Measurements from ENCODE around the gene BTF3L4. TPM values are rescaled to one million over a fixed set of nuclear protein-coding genes. Genes with fewer than 3 reads are reported as not detected.
A peak's percentile ranks its signal among the peaks of the same experiment; 100 is the strongest.
"Not testable (repeated sequence)": the region's sequence is repeated elsewhere in the genome, so short reads cannot be mapped to it uniquely, and the experiment has no call there.

BTF3L4 gene
- polyA plus RNA-seq, 2 of the 4 experiments (the other 2 are of a cell fraction) = 47.4 to 63.8 TPM

- TF ChIP-seq PBX3 (IDR thresholded peaks at IDR 0.05) (no peak), CHD2 (IDR thresholded peaks at IDR 0.05; ENCODE audit: low read length, partially characterized antibody) (no peak), ZFP36 (IDR thresholded peaks at IDR 0.05; ENCODE audit: borderline replicate concordance, partially characterized antibody) (no peak), TP53 (CRISPR knock-in tag; IDR thresholded peaks at IDR 0.05) (no peak), FOSB (CRISPR knock-in tag; IDR thresholded peaks at IDR 0.05) (no peak), BCL3 (IDR thresholded peaks at IDR 0.05) (no peak), CEBPB (IDR thresholded peaks at IDR 0.05) (no peak)
Measured at GRCh38 chr1:52028328-52028727, 27.8 kb upstream of the BTF3L4 start (continued).

- FAIRE-seq; POLR2A ChIA-PET; DNase-seq (ENCODE audit: low read depth in 1 of 2, low spot score in 1 of 2); H3K4me3 ChIP-seq; H3K9me3 ChIP-seq; ATAC-seq: not testable (repeated sequence)
- Histone ChIP-seq H3K27ac (peak overlapping the region; percentile 9 to 62; a peak in 2 of 6 replicates), H3K4me1 (peaks cover 37% of the 10 kb centered on the region), H3K4me2 (peak overlapping the region; percentile 39)
- CTCF ChIA-PET = interaction anchor here (0.6 to 1.4 kb wide), 2 partner anchors 132 to 141 kb away, joined by 4 to 6 read pairs; no protein-coding TSS in a partner anchor
- WGBS (ENCODE audit: missing lambda C conversion rate) = 23% methylated on average over 5 of the region's 5 CpGs
Measured at GRCh38 chr1:52028839-52029238, 27.3 kb upstream of the BTF3L4 start.

- H3K4me2 ChIP-seq = peak overlapping the region; percentile 99
- ATAC-seq (peak; percentile 38 to 52; a peak in 5 of 6 replicates), DNase-seq (ENCODE audit: low read depth in 1 of 2, low spot score in 1 of 2) (peak in 1 of 2 experiments; percentile 8), FAIRE-seq (no peak)
- H3K27ac ChIP-seq = peak overlapping the region; percentile 91 to 99
- H3K4me3 ChIP-seq = peak overlapping the region; percentile 95
- CTCF ChIA-PET = interaction anchor here (0.6 to 1.9 kb wide), 2 partner anchors 135 to 405 kb away, joined by 4 to 6 read pairs; no protein-coding TSS in a partner anchor
- POLR2A ChIA-PET = interaction anchor here (3.0 kb wide), 1 partner anchor 23 kb away, joined by 13 read pairs; the partner anchor contains the start of genes BTF3L4 and TXNDC12
- TF ChIP-seq NPAS2 (CRISPR knock-in tag; IDR thresholded peaks at IDR 0.05; ENCODE audit: borderline replicate concordance) (no peak), GATA3 (IDR thresholded peaks at IDR 0.05; ENCODE audit: borderline replicate concordance) (no peak)
- 24% methylated on average over 5 of the region's 5 CpGs for WGBS (ENCODE audit: missing lambda C conversion rate)
- no peaks in the 10 kb centered on the region for H3K9me3 ChIP-seq
- H3K4me1 ChIP-seq = peaks cover 42% of the 10 kb centered on the region
Measured at GRCh38 chr1:52032124-52032784, 23.8 kb upstream of the BTF3L4 start.

- CTCF ChIA-PET = interaction anchor here (1.9 kb wide), 1 partner anchor 136 kb away, joined by 6 read pairs; no protein-coding TSS in a partner anchor
- DNase-seq (ENCODE audit: low read depth in 1 of 2, low spot score in 1 of 2) (peak; percentile 15 to 32), FAIRE-seq (no peak), ATAC-seq (peak; percentile 60 to 69)
- Histone ChIP-seq H3K9me3 (no peaks in the 10 kb centered on the region), H3K4me3 (peak overlapping the region; percentile 95), H3K4me2 (peak overlapping the region; percentile 99), H3K27ac (peak overlapping the region; percentile 91 to 99), H3K4me1 (peaks cover 46% of the 10 kb centered on the region)
- TF ChIP-seq ELK1 (IDR thresholded peaks at IDR 0.05; ENCODE audit: low read depth, low read length) = no peak
- TF ChIP-seq MYC (IDR thresholded peaks at IDR 0.05; ENCODE audit: borderline replicate concordance, low read length) = no peak
- no peak for TF ChIP-seq CHD4 (IDR thresholded peaks at IDR 0.05; ENCODE audit: borderline replicate concordance)
- TF ChIP-seq ZNF302 (CRISPR knock-in tag; IDR thresholded peaks at IDR 0.05) = no peak
- no peak for TF ChIP-seq REST (IDR thresholded peaks at IDR 0.05)
- TF ChIP-seq ZC3H11A (IDR thresholded peaks at IDR 0.05) = no peak
- TF ChIP-seq EHMT2 (IDR thresholded peaks at IDR 0.05; ENCODE audit: low read depth) = no peak
- no peak for TF ChIP-seq BCL3 (IDR thresholded peaks at IDR 0.05)
- no peak for TF ChIP-seq RAD21 (conservative IDR thresholded peaks at IDR 0.05 in 1 of 2, IDR thresholded peaks at IDR 0.05 in 1 of 2)
- 4% methylated on average over 12 of the region's 24 CpGs for WGBS (ENCODE audit: missing lambda C conversion rate)
- POLR2A ChIA-PET = interaction anchor here (0.6 to 3.0 kb wide), 3 partner anchors 23 to 520 kb away, joined by 3 to 13 read pairs (median 3); partner anchors contain the start of genes BTF3L4, TUT4 and TXNDC12
Measured at GRCh38 chr1:52032785-52033131, 23.3 kb upstream of the BTF3L4 start.
